ENCODE measurements around the gene MSANTD3.
"Not testable (repeated sequence)": the region's sequence is repeated elsewhere in the genome, so short reads cannot be mapped to it uniquely, and the experiment has no call there.

Gene MSANTD3, protein sequence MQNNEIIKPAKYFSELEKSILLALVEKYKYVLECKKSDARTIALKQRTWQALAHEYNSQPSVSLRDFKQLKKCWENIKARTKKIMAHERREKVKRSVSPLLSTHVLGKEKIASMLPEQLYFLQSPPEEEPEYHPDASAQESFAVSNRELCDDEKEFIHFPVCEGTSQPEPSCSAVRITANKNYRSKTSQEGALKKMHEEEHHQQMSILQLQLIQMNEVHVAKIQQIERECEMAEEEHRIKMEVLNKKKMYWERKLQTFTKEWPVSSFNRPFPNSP

DNA sequence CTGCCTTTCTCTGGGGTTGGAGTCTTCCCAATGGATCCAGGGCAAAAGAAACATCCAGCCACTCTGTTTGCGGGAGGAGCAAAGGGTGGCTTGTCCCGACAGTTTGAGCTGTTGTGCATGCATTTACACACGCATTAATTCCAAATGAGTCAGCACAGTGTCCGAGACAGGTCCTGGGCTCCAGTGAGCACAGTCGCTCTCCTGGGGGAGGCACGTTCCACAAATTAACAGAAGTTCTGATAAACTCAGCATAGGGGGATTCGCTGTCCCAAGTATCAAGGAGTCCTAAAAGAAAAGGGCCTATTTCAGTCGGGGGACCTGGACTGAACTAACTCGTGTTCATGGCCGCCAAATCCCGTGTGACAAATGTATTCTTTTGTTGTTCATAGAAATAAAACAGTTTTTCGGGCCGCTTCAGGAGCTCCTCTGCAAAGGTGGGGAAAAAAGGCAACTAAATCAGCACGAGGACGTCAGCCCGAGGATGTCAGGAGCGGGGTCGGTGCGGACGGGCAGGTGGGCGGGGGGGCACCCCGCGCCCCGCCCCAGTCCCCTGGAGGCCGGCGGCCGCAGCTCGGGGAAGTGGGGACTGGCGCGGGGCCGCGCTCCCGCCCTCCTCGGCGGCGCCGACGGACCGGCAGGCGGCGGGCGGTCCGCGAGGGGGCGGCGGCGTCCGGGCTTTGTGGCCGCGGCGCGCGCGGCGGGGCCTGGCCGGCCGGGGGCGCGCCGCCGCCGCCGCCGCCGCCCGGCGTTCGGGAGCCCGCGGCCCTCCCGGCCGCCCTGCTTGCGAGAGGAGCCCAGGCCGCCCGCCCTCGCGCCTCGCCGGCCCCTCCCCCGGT, at the start of gene MSANTD3:
Gene MSANTD3, plus strand, starts transcription at position 614 of the 836 bp plus-strand sequence. CDS start 14,796 bp downstream, outside the sequence.
- peak in 43 of 51 donors; percentile 5 to 76 (median 45) for DNase-seq

GRCh38 chr9:100379862-100380261, 47.1 kb upstream of the MSANTD3 start:
- no peak for DNase-seq

DNA sequence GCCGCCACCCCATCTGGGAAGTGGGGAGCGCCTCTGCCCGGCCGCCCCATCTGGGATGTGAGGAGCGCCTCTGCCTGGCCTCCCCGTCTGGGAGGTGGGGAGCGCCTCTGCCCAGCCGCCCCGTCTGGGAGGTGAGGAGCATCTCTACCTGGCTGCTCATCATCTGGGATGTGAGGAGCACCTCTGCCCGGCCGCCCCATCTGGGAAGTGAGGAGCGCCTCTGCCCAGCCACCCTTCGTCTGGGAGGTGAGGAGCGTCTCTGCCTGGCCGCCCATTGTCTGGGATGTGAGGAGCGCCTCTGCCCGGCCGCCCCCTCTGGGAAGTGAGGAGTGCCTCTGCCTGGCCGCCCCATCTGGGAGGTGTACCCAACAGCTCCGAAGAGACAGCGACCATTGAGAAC, 34.0 kb upstream of the MSANTD3 start:
- DNase-seq = not testable (repeated sequence)

DNA sequence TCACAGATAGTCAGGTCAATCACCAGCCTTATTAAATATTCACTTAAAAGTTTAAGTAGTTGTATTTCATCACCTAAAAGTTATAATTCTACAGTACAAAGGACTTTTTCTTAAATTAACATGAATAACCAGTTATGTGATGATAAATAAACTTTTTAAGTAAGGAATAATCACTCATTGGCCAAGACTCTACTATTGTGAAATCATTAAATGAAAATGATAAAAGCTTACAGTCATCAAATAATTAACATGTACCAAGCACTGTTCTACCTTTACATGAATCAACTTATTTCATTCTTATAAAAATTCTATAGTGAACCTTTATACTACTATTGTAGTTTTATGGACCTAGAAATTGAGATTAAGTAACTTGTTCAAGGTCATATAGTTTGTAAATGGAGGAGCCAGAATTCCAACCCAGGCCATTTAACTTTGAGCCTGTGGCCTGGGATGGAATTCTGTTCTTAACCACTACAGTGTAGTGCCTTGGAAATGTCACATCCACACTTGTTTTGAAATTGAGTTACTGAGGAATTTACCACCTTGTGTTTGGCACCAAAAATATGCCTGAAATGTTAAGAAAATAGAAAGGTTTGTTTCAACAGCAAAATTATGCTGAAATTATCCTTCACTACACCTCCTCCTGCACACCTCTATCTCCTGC, 32.8 kb upstream of the MSANTD3 start:
- no peak for DNase-seq

- no peak for DNase-seq
Measured at GRCh38 chr9:100394816-100395215, 32.1 kb upstream of the MSANTD3 start.

- DNase-seq = no peak
Measured at GRCh38 chr9:100396769-100397168, 30.2 kb upstream of the MSANTD3 start.

DNA sequence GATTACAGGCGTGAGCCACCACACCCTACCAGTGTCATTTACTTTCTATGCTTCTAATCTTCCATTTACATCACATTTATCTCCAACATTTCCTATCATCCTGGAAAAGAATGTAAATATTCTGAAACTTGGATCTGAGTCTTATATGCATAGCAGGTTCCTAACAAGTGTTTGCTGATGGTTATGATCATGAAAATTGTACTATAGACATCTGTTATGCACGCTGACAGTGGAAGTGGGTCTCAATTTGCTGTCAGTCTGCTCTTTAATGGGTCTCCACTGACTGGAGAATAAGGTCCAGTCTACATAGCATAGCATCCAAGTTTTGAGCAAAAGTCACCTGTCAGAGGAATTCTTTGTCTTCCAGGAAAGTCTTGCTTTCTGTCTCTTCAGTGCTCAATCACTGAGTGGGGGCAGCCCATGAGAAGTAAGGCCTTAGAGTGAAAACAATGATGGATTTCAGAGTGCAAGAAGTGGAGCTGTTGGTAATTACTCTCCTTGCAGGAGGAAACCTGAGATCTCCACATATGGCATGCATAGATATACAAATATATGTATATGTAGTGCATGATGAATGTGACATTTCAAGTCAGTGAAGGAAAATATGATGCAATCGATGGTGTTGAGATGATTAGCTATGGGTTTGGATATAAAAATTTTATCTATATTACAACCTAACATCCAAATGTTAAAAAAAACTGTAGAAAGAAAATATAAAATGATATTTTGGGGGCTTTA, 29.2 kb upstream of the MSANTD3 start:
- DNase-seq = no peak

DNA sequence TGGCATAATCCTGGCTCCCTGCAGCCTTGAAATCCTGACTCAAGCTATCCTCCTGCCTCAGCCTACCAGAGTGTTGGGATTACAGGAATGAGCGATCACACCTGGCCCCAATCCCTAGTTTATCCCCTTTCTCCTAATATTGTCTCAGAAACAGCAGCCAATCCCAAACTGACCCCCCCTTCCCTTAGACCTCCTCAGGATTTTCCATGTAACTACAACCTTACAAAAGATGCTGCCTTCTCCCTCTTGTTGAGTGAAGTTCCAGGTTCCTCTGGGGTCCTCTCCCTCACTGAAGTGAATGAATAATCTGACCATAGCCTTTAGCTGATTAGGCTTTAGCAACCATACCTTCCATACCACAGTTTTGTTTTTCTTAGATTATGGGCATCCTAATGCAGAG, 25.9 kb upstream of the MSANTD3 start:
- DNase-seq = no peak

- DNase-seq = no peak
Measured at GRCh38 chr9:100406962-100407361, 20.0 kb upstream of the MSANTD3 start.

GRCh38 chr9:100408546-100409175, 18.3 kb upstream of the MSANTD3 start:
- DNase-seq = no peak

DNA sequence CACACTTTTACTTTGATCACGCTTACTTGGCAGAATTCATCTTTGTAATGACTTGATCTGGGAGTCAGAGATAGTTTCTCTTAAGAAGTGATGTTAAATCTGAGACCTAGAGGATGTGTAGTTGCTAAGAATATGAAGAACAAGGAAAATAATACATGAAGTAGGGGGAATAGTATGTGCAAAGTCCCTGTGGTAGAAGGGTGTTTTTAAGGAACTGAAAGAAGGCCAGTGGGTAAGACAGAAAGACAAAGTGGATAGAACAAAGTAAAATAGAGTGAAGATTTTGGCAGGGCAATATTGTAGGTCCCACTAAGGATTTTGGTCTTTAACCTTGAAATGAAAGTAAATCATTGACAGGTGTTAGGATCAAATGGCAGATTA, 17.8 kb upstream of the MSANTD3 start:
- no peak for DNase-seq

- DNase-seq = peak; percentile 28 to 94 (median 83)
Measured at GRCh38 chr9:100411472-100412283, 15.3 kb upstream of the MSANTD3 start.

DNA sequence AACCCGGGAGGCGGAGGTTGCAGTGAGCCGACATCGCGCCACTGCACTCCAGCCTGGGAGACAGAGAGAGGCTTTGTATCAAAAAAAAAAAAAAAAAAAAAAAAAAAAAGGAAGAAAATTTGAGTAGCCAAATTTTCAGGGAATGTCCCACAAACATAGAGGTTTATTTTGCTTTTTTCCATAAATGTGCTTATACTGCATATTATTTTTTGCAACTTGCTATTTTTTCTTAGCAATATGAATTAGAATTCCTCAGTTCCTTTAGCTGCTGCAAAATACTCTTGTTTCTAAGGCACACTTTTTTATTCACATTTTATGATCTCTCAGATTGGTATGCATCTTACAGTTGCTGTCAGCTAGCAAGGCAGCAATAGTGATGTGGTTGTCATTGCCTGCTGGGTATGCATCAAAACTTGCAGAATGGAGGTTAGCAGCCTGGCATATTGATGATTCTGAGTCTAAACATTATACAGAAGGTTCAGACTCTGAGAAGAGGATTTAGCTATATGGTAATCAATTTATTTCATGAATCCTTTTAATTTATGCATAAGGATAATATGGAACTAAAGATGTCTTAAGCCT, 13.0 kb upstream of the MSANTD3 start:
- no peak for DNase-seq

DNA sequence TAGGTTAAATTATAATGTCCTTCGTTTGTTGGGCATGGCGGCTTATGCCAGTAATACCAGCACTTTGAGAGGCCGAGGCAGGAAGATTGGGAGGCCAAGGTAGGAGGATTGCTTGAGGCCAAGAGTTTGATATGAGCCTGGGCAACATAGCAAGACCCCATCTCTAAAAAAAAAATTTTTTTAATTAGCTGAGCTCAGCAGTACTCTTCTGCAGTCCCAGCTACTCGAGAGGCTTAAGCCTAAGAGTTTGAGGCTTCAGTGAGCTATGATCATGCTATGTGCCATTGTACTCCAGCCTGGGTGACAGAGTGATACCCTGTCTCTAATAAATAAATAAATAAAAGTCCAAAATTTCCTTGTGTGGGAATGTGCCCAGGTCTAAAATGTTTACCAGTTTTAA, 9.1 kb upstream of the MSANTD3 start:
- DNase-seq = no peak

- no peak for DNase-seq
Measured at GRCh38 chr9:100419166-100419565, 7.8 kb upstream of the MSANTD3 start.

DNA sequence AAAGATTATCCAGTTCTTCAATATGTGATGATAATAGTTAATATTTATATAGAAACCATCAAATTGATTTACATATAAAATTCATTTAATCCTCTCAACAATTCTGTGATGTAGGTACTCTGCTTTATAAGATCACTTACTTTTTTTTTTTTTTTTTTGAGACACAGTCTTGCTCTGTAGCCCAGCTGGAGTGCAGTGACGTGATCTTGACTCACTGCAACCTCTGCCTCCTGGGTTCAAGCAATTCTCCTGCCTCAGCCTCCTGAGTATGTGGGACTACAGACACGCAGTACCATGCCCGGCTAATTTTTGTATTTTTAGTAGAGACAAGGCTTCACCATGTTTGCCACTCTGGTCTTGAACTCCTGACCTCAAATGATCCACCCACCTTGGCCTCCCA, 5.8 kb upstream of the MSANTD3 start:
- DNase-seq = not testable (repeated sequence)

DNA sequence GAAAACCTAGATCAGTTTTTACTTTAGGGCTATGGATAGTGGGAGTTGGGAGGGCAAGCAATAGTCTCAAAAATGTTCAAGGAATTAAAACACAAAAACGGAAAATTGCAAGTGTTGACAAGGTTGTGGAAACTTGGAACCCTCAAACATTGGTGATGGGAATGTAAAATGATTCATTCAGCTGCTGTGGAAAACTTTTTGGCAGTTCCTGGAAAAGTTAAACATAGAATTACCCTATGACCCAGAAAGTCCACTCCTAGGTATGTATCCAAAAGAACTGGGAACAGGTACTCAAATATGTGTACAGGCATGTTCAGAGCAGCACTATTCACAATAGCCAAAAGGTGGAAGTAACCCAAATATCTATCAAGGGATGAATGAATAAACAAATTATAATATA, 1.2 kb upstream of the MSANTD3 start:
- no peak for DNase-seq

GRCh38 chr9:100426189-100426529, 784 bp upstream of the MSANTD3 start:
- DNase-seq = no peak

GRCh38 chr9:100427366-100428263, 672 bp downstream of the MSANTD3 start:
- DNase-seq = peak in 37 of 51 donors; percentile 11 to 76 (median 39)

Measured in hypothalamus (tissue), 51 donors.